ENCODE results near the gene FOXP1.

GRCh38 chr3:71166339-71167240, 416.9 kb downstream of the FOXP1 start:
- TF ChIP-seq EZH2 (IDR thresholded peaks at IDR 0.05; ENCODE audit: insufficient read depth, poor library complexity, severe bottlenecking) (no peak), EZH2phosphoT487 (IDR thresholded peaks at IDR 0.05; ENCODE audit: insufficient read depth, low read depth) (no peak)
